HG02884 (cell line): ENCODE data around the gene PCDHGA5.
"Not testable (repeated sequence)": the region's sequence is repeated elsewhere in the genome, so short reads cannot be mapped to it uniquely, and the experiment has no call there.

Experiments used
- ATAC-seq: cut with Tn5 transposase; IDR thresholded peaks from one replicate; pipeline ENCODE4 v1.9.1; 2021; ENCODE audit warnings: mild to moderate bottlenecking, moderate library complexity; ENCODE audit not compliant: unreplicated experiment

Gene PCDHGA5

GRCh38 chr5:141383345-141383744, 19.4 kb downstream of the PCDHGA5 start:
- ATAC-seq, result no peak

- ATAC-seq, result no peak
Observed at GRCh38 chr5:141384471-141385267, 20.7 kb downstream of the PCDHGA5 start.

- peak; percentile 95 for ATAC-seq
Observed at GRCh38 chr5:141387557-141388311, 23.8 kb downstream of the PCDHGA5 start, which contains the start of gene PCDHGB4. Gene PCDHGB4, plus strand, starts transcription at chr5:141387698. Its CDS starts 187 bp downstream, at chr5:141387885.

- ATAC-seq, result no peak
Observed at GRCh38 chr5:141388661-141389060, 24.7 kb downstream of the PCDHGA5 start.

- ATAC-seq, result no peak
Observed at GRCh38 chr5:141389153-141390042, 25.4 kb downstream of the PCDHGA5 start.

GRCh38 chr5:141392429-141393198, 28.7 kb downstream of the PCDHGA5 start, which contains the start of gene PCDHGA8:
Gene PCDHGA8, plus strand, starts transcription at chr5:141392633. Its CDS starts 181 bp downstream, at chr5:141392814.
- no peak for ATAC-seq

GRCh38 chr5:141393267-141393666, 29.3 kb downstream of the PCDHGA5 start:
- ATAC-seq, result no peak

- ATAC-seq, result not testable (repeated sequence)
Observed at GRCh38 chr5:141394401-141395187, 30.6 kb downstream of the PCDHGA5 start.

GRCh38 chr5:141397756-141398551, 34.0 kb downstream of the PCDHGA5 start, which contains the start of gene PCDHGB5:
Gene PCDHGB5, plus strand, starts transcription at chr5:141397947. Its CDS starts 181 bp downstream, at chr5:141398128.
- peak; percentile 63 for ATAC-seq

- no peak for ATAC-seq
Observed at GRCh38 chr5:141398608-141399007, 34.6 kb downstream of the PCDHGA5 start.

GRCh38 chr5:141399555-141400258, 35.7 kb downstream of the PCDHGA5 start:
- ATAC-seq, result no peak

GRCh38 chr5:141402553-141403243, 38.7 kb downstream of the PCDHGA5 start, which contains the start of gene PCDHGA9:
Gene PCDHGA9, plus strand, starts transcription at chr5:141402778. Its CDS starts 175 bp downstream, at chr5:141402953.
- ATAC-seq, result no peak

- ATAC-seq, result no peak
Observed at GRCh38 chr5:141403387-141403786, 39.4 kb downstream of the PCDHGA5 start.

- peak; percentile 68 for ATAC-seq
Observed at GRCh38 chr5:141407790-141408505, 44.0 kb downstream of the PCDHGA5 start, which contains the start of gene PCDHGB6. Gene PCDHGB6, plus strand, starts transcription at chr5:141408021. Its CDS starts 182 bp downstream, at chr5:141408203.

- ATAC-seq, result no peak
Observed at GRCh38 chr5:141409598-141410306, 45.8 kb downstream of the PCDHGA5 start.

- ATAC-seq, result no peak
Observed at GRCh38 chr5:141411575-141411974, 47.6 kb downstream of the PCDHGA5 start.
